ENCODE measurements around the gene ATG4B. TPM values are rescaled to one million over a fixed set of nuclear protein-coding genes. Genes with fewer than 3 reads are reported as not detected.

ATG4B gene
- total RNA-seq, 4 donors from 2014 or later: 40.4 to 67.1 (median 50.3) TPM

GRCh38 chr2:241652142-241652541, 14.6 kb downstream of the ATG4B start:
- no peak for TF ChIP-seq CTCF (IDR thresholded peaks at IDR 0.05)
- ATAC-seq (ENCODE audit: low FRiP score) (no peak), DNase-seq (ENCODE audit: low spot score) (no peak)

DNA sequence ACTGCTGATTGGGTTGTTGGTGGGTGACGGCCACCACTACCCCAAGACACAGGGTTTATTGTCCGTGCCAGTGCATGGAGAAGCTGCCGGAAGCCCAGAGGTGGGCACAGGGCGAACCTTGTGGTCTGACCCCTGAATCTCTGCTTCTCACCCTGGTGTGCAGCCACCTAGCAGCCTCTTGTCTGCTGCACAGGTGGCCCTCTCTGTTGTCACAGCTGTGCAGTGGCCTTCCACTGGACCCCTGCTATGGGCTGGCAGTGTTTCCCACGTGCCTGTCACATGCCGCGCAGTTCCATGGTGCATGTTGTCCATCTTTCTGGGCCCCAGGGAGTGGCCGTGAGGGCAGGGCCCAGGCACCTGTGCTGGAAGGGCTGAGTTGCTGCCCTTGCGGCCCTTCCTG, 15.2 kb downstream of the ATG4B start:
- DNase-seq (ENCODE audit: low spot score) (no peak), ATAC-seq (ENCODE audit: low FRiP score) (no peak)
- TF ChIP-seq CTCF (IDR thresholded peaks at IDR 0.05): no peak

GRCh38 chr2:241653210-241653750, 15.8 kb downstream of the ATG4B start:
- ATAC-seq (ENCODE audit: low FRiP score) (no peak), DNase-seq (ENCODE audit: low spot score) (no peak)
- TF ChIP-seq CTCF (IDR thresholded peaks at IDR 0.05): no peak

DNA sequence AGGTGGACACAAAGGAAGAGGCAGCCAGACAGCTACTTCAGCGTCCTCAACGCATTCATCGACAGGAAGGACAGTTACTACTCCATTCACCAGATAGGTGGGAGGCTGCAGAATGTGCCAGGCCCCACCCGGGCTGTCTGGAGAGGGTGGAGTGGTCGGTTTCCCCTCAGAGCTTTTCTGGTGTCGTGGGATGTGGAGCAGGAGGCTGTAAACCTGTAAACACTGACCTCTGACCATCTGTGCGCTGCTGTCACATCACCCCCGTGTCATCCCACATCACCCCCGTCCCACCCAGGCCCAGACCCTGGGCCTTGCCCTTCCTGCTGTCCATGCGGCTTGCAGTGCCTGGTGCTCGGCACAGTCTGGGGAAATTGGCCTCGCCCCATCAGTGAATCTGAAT, 17.1 kb downstream of the ATG4B start:
- no peak for ATAC-seq (ENCODE audit: low FRiP score)
- DNase-seq (ENCODE audit: low spot score): no peak
- no peak for TF ChIP-seq CTCF (IDR thresholded peaks at IDR 0.05)

GRCh38 chr2:241655516-241656189, 18.2 kb downstream of the ATG4B start:
- no peak for TF ChIP-seq CTCF (IDR thresholded peaks at IDR 0.05)
- no peak for ATAC-seq (ENCODE audit: low FRiP score)
- DNase-seq (ENCODE audit: low spot score): no peak

DNA sequence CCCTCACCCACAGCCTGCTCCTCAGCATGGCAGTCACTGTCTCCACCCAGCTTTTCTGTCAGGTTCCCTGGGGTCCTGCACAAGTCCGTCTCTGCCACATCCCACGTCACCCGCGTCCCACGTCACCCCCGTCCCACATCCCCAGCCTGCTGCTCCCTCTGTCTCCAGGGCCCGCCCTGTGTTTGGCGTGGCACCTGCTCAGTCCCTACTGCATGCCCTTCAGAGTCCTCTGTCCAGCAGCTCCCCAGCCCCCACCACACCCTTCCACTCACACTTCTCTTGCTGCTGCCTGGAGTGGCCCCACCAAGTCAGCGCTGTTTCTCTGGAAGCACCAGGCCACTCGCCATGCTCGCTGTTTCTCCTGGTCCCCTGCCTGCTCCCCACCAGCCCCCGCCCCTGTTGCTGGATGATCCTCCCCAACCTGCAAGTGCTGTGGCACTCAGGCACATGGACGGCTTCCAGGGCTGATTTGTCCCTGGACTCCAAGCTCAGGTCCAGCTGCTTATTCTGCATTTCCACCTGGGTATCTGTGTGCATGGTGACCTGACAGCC, 18.8 kb downstream of the ATG4B start:
- no peak for ATAC-seq (ENCODE audit: low FRiP score)
- DNase-seq (ENCODE audit: low spot score): no peak
- no peak for TF ChIP-seq CTCF (IDR thresholded peaks at IDR 0.05)

DNA sequence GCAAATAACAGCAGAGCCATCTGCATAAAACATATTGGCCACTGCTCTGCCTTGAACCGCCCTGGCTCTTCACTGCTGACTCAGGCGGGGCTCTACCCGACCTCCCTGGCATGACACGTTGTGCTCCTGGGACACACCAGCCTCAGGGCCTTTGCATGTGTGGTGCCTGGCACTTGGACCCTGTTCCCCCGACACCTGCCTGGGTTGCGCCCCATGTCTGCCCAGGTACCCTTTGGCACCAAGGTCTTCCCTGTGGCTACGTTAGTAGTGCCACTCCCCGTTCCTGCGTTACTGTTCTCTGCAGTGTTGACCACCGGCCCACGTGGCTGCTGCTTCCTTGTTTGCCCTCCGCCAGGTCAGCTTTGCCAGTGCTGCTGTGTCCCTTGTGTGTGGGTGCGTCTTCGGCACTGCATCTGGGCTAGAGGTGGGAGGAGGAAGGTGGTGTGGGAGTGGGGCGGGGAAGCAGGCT, 20.3 kb downstream of the ATG4B start:
- DNase-seq (ENCODE audit: low spot score) (no peak), ATAC-seq (ENCODE audit: low FRiP score) (no peak)
- TF ChIP-seq CTCF (IDR thresholded peaks at IDR 0.05): no peak

Data from omental fat pad (tissue), 4 donors.